ENCODE data around the gene TEKT5. TPM values are rescaled to one million over a fixed set of nuclear protein-coding genes. Genes with fewer than 3 reads are reported as not detected.
"Not testable (repeated sequence)": the region's sequence is repeated elsewhere in the genome, so short reads cannot be mapped to it uniquely, and the experiment has no call there.

TEKT5 gene
- total RNA-seq, 1 donor from 2014 or later = not detected

- DNase-seq = no peak
- intact Hi-C loops (cut with DNase I) = no loop called here
- ATAC-seq (ENCODE audit: poor library complexity) = no peak
Observed at GRCh38 chr16:10692470-10692869, 2.3 kb downstream of the TEKT5 start.

GRCh38 chr16:10688726-10689125 lies 6.0 kb downstream of the TEKT5 start:
- DNase-seq (no peak), ATAC-seq (ENCODE audit: poor library complexity) (no peak)
- intact Hi-C loops (cut with DNase I) = no loop called here

- DNase-seq = no peak
- intact Hi-C loops (cut with DNase I) = no loop called here
- ATAC-seq (ENCODE audit: poor library complexity) = no peak
Observed at GRCh38 chr16:10688291-10688690, 6.4 kb downstream of the TEKT5 start.

- intact Hi-C loops (cut with DNase I) = no loop called here
- DNase-seq (no peak), ATAC-seq (ENCODE audit: poor library complexity) (no peak)
Observed at GRCh38 chr16:10685709-10686108, 9.0 kb downstream of the TEKT5 start.

GRCh38 chr16:10684511-10685151 lies 10.1 kb downstream of the TEKT5 start:
- intact Hi-C loops (cut with DNase I) = no loop called here
- ATAC-seq (ENCODE audit: poor library complexity) (no peak), DNase-seq (no peak)

- DNase-seq (no peak), ATAC-seq (ENCODE audit: poor library complexity) (no peak)
- intact Hi-C loops (cut with DNase I) = no loop called here
Observed at GRCh38 chr16:10683170-10683569, 11.6 kb downstream of the TEKT5 start.

- DNase-seq = no peak
- no peak for ATAC-seq (ENCODE audit: poor library complexity)
- intact Hi-C loops (cut with DNase I) = no loop called here
Observed at GRCh38 chr16:10682604-10683003, 12.1 kb downstream of the TEKT5 start.

GRCh38 chr16:10681310-10682308 lies 13.1 kb downstream of the TEKT5 start:
- intact Hi-C loops (cut with DNase I) = no loop called here
- no peak for ATAC-seq (ENCODE audit: poor library complexity)
- DNase-seq = no peak

- intact Hi-C loops (cut with DNase I) = no loop called here
- ATAC-seq (ENCODE audit: poor library complexity) = no peak
- no peak for DNase-seq
Observed at GRCh38 chr16:10679921-10680320, 14.8 kb downstream of the TEKT5 start.

- DNase-seq; ATAC-seq (ENCODE audit: poor library complexity); intact Hi-C loops (cut with DNase I): not testable (repeated sequence)
Observed at GRCh38 chr16:10679441-10679840, 15.3 kb downstream of the TEKT5 start.

- intact Hi-C loops (cut with DNase I) = no loop called here
- DNase-seq (no peak), ATAC-seq (ENCODE audit: poor library complexity) (no peak)
Observed at GRCh38 chr16:10678655-10679054, 16.1 kb downstream of the TEKT5 start.

- no peak for ATAC-seq (ENCODE audit: poor library complexity)
- intact Hi-C loops (cut with DNase I) = no loop called here
- no peak for DNase-seq
Observed at GRCh38 chr16:10676284-10676683, 18.4 kb downstream of the TEKT5 start.

- intact Hi-C loops (cut with DNase I) = no loop called here
- no peak for DNase-seq
- no peak for ATAC-seq (ENCODE audit: poor library complexity)
Observed at GRCh38 chr16:10675861-10676260, 18.9 kb downstream of the TEKT5 start.

- intact Hi-C loops (cut with DNase I) = no loop called here
- DNase-seq = no peak
- ATAC-seq (ENCODE audit: poor library complexity) = no peak
Observed at GRCh38 chr16:10675216-10675615, 19.5 kb downstream of the TEKT5 start.

- DNase-seq (no peak), ATAC-seq (ENCODE audit: poor library complexity) (no peak)
- intact Hi-C loops (cut with DNase I) = no loop called here
Observed at GRCh38 chr16:10671729-10672128, 23.0 kb downstream of the TEKT5 start.

GRCh38 chr16:10669791-10670190 lies 24.9 kb downstream of the TEKT5 start:
- DNase-seq (no peak), ATAC-seq (ENCODE audit: poor library complexity) (no peak)
- intact Hi-C loops (cut with DNase I) = no loop called here

GRCh38 chr16:10668322-10669045 lies 26.2 kb downstream of the TEKT5 start:
- intact Hi-C loops (cut with DNase I) = no loop called here
- DNase-seq (peak; percentile 44), ATAC-seq (ENCODE audit: poor library complexity) (peak; percentile 59)

GRCh38 chr16:10667239-10667638 lies 27.5 kb downstream of the TEKT5 start:
- intact Hi-C loops (cut with DNase I) = no loop called here
- DNase-seq (no peak), ATAC-seq (ENCODE audit: poor library complexity) (no peak)

GRCh38 chr16:10666291-10666690 lies 28.4 kb downstream of the TEKT5 start:
- no peak for DNase-seq
- no peak for ATAC-seq (ENCODE audit: poor library complexity)
- intact Hi-C loops (cut with DNase I) = no loop called here
